K562 (cell line): Measurements from ENCODE around the gene NDUFAF8. TPM values are rescaled to one million over a fixed set of nuclear protein-coding genes. Genes with fewer than 3 reads are reported as not detected.

Experiments used
- ATAC-seq: fragments of 200-7000 bp; cut with Tn5 transposase; 3 replicates; pipeline ENCODE4 v1.9.1; 2020; ENCODE audit warnings: moderate library complexity
- BruUV-seq: library from RNA; stranded (reverse); fragments of 400-500 nt; replicated peaks from 2 replicates; lab custom pipeline; 2021; lab: Mats Ljungman, UMichigan
- CTCF ChIA-PET: fragments of 300-600 bp; formaldehyde crosslinking; extraction: SDS; loops from one replicate; lab custom pipeline; 2021; ENCODE audit warnings: low intra/inter-chr PET ratio; lab: Yijun Ruan, JAX
- POLR2A ChIA-PET: fragments of 300-600, 350-650 bp; sonication (Branson Sonifier 250); formaldehyde crosslinking; extraction: SDS; loops from one replicate; lab custom pipeline; 2021; ENCODE audit warnings: antibody characterized with exemption, inconsistent platforms; lab: Yijun Ruan, JAX
- DNase-seq, 4 experiments: peaks; one replicate each; pipeline versions ENCODE4 v3.0.0 to v3.0.0-alpha.2; 2011 to 2018; ENCODE audit warnings: low spot score in 3 of 4, mixed read lengths in 3 of 4; ENCODE audit errors: extremely low read depth in 1 of 4
- FAIRE-seq: peaks from 2 replicates; lab custom pipeline; 2011; peaks lifted over from hg19 to GRCh38; lab: Jason Lieb, UNC
- H2AFZ ChIP-seq: 2 replicates; pipeline ENCODE4 v1.6.0; 2011; ENCODE audit warnings: low read depth, low read length, control low read depth, inconsistent platforms
- H3K27ac ChIP-seq: fragments of 200-600 bp; 3 replicates; pipeline ENCODE4 v1.8.0; 2011; ENCODE audit warnings: low read depth, mild to moderate bottlenecking, control low read depth, inconsistent platforms, low read length, moderate library complexity, mixed read lengths; ENCODE audit errors: extremely low read depth
- H3K27me3 ChIP-seq, 2 experiments: fragments of 300-600 bp in 1 of 2; 2 replicates in 1 of 2; 3 replicates in 1 of 2; pipeline versions ENCODE4 v1.6.0 to v1.8.0; 2011; ENCODE audit warnings: inconsistent platforms in 2 of 2, low read length in 2 of 2, mild to moderate bottlenecking in 1 of 2, mixed read lengths in 1 of 2, moderate library complexity in 1 of 2; ENCODE audit not compliant: control insufficient read depth in 2 of 2, insufficient read depth in 2 of 2
- H3K36me3 ChIP-seq: fragments of 300-600 bp; 3 replicates; pipeline ENCODE4 v1.8.0; 2011; ENCODE audit warnings: mild to moderate bottlenecking, low read length, inconsistent platforms; ENCODE audit not compliant: control insufficient read depth, insufficient read depth
- H3K4me1 ChIP-seq, 2 experiments: fragments of 200-600 bp in 1 of 2; replicated peaks in 1 of 2; 2 replicates in 1 of 2; 3 replicates in 1 of 2; pipeline versions ENCODE4 v1.5.1 to v1.8.0; 2011; ENCODE audit warnings: inconsistent platforms in 2 of 2, low read length in 2 of 2, mild to moderate bottlenecking in 1 of 2, mixed read lengths in 1 of 2, moderate library complexity in 1 of 2; ENCODE audit not compliant: control insufficient read depth in 2 of 2, insufficient read depth in 2 of 2
- H3K4me2 ChIP-seq: 2 replicates; pipeline ENCODE4 v1.6.1; 2011; ENCODE audit warnings: low read length, control low read depth, inconsistent platforms, mixed read lengths; ENCODE audit not compliant: insufficient read depth
- H3K4me3 ChIP-seq: fragments of 200-600 bp; sonication (generic), shearing (Covaris generic); 2 replicates; pipeline ENCODE4 v1.5.1; 2016; ENCODE audit warnings: control low read depth, inconsistent platforms
- H3K79me2 ChIP-seq: fragments of 200-600 bp; 3 replicates; pipeline ENCODE4 v1.8.0; 2011; ENCODE audit warnings: low read length, inconsistent platforms; ENCODE audit not compliant: control insufficient read depth, insufficient read depth
- H3K9ac ChIP-seq, 2 experiments: 2 replicates each; pipeline versions ENCODE4 v1.6.0 to v1.6.1; 2011; ENCODE audit warnings: low read depth in 2 of 2, low read length in 2 of 2, control low read depth in 1 of 2, inconsistent platforms in 1 of 2, mild to moderate bottlenecking in 1 of 2, mixed read lengths in 1 of 2; ENCODE audit not compliant: insufficient read depth in 1 of 2
- H3K9me1 ChIP-seq: one replicate; pipeline ENCODE4 v1.6.0; 2011; ENCODE audit warnings: inconsistent platforms, mild to moderate bottlenecking, low read length, moderate library complexity; ENCODE audit not compliant: control insufficient read depth, insufficient read depth
- H3K9me3 ChIP-seq: replicated peaks from 2 replicates; pipeline ENCODE4 v1.5.1; 2011; ENCODE audit warnings: low read depth, low read length, inconsistent platforms; ENCODE audit not compliant: control insufficient read depth, insufficient read depth
- H4K20me1 ChIP-seq: replicated peaks from 2 replicates; pipeline ENCODE4 v1.6.1; 2011; ENCODE audit warnings: low read length, inconsistent platforms, mixed read lengths; ENCODE audit not compliant: control insufficient read depth, insufficient read depth
- ARNT ChIP-seq, 2 experiments: fragments of 450-650 bp; IDR thresholded peaks; 2 replicates each; pipeline ENCODE4 v1.6.1; 2016; ENCODE audit warnings: mild to moderate bottlenecking in 1 of 2
- CTBP1 ChIP-seq: fragments of 450-650 bp; IDR thresholded peaks from 2 replicates; pipeline ENCODE4 v1.6.1; 2016; ENCODE audit warnings: borderline replicate concordance
- CTCFL ChIP-seq: IDR thresholded peaks from 2 replicates; pipeline ENCODE4 v1.6.1; 2011; ENCODE audit warnings: borderline replicate concordance, low read depth, mild to moderate bottlenecking, moderate library complexity, low read length; ENCODE audit not compliant: insufficient read depth, poor library complexity, severe bottlenecking
- ESRRB ChIP-seq: fragments of 250-450 bp; sonication (Bioruptor Pico); IDR thresholded peaks from 2 replicates; pipeline ENCODE4 v1.5.0; 2020; ENCODE audit warnings: mild to moderate bottlenecking, moderate library complexity, borderline replicate concordance
- HDAC8 ChIP-seq: fragments of 450-650 bp; IDR thresholded peaks from 2 replicates; pipeline ENCODE4 v1.6.1; 2016; ENCODE audit warnings: mild to moderate bottlenecking, missing genetic modification characterization, moderate library complexity, missing compliant biosample characterization
- JUND ChIP-seq, 2 experiments: IDR thresholded peaks; 2 replicates in 1 of 2; 3 replicates in 1 of 2; pipeline ENCODE4 v1.6.1; 2011; ENCODE audit warnings: borderline replicate concordance in 2 of 2, low read depth in 2 of 2, low read length in 2 of 2, improper control_type of control experiment in 1 of 2, missing biosample characterization in 1 of 2, missing genetic modification characterization in 1 of 2, missing genetic modification reagents in 1 of 2
- NEUROD1 ChIP-seq: fragments of 150-350 bp; IDR thresholded peaks from 2 replicates; pipeline ENCODE4 v1.6.1; 2014; ENCODE audit warnings: borderline replicate concordance, low read length, low read depth; ENCODE audit not compliant: partially characterized antibody
- POLR3A ChIP-seq: IDR thresholded peaks from 2 replicates; pipeline ENCODE4 v1.6.1; 2011; ENCODE audit warnings: borderline replicate concordance, mild to moderate bottlenecking, moderate library complexity; ENCODE audit not compliant: insufficient read length, insufficient read depth; ENCODE audit errors: extremely low read depth
- RERE ChIP-seq: sonication (generic); formaldehyde crosslinking; IDR thresholded peaks from 2 replicates; pipeline ENCODE4 v1.8.0; 2023; ENCODE audit warnings: missing genetic modification reagents, mild to moderate bottlenecking, borderline replicate concordance
- TFAM ChIP-seq: fragments of 250-450 bp; sonication (Bioruptor Pico); conservative IDR thresholded peaks from 2 replicates; pipeline ENCODE4 v1.5.0; 2021; ENCODE audit warnings: mild to moderate bottlenecking, moderate library complexity
- U2AF2 ChIP-seq: fragments of 200-400 bp; formaldehyde crosslinking; optimal IDR thresholded peaks from 2 replicates; pipeline ENCODE3; 2017; ENCODE audit warnings: low read depth, mild to moderate bottlenecking, low read length
- WHSC1 ChIP-seq: IDR thresholded peaks from one replicate; pipeline ENCODE4 v1.6.1; 2012; ENCODE audit warnings: low read length, control low read depth, inconsistent platforms
- ZNF133 ChIP-seq: fragments of 250-450 bp; sonication (Bioruptor Pico); IDR thresholded peaks from 2 replicates; pipeline ENCODE4 v1.4.0; 2020; ENCODE audit warnings: mild to moderate bottlenecking
- ZNF140 ChIP-seq: fragments of 250-450 bp; sonication (Bioruptor Pico); IDR thresholded peaks from 2 replicates; pipeline ENCODE4 v1.8.0; 2021; ENCODE audit warnings: moderate library complexity, mild to moderate bottlenecking, inconsistent platforms
- ZNF766 ChIP-seq: fragments of 200-800 bp; sonication (Bioruptor generic); conservative IDR thresholded peaks from 2 replicates; pipeline ENCODE4 v1.6.1; 2016; ENCODE audit warnings: missing genetic modification characterization, missing compliant biosample characterization
- ZNF780A ChIP-seq: fragments of 250-450 bp; sonication (Bioruptor Pico); IDR thresholded peaks from 2 replicates; pipeline ENCODE4 v1.5.0; 2021; ENCODE audit warnings: mild to moderate bottlenecking
- WGBS: fragments of 100-300 bp; shearing (Covaris generic); methylation state at CpG from one replicate; pipeline ENCODE4 v1.1.6; 2016; ENCODE audit warnings: low coverage, mixed read lengths; ENCODE audit not compliant: insufficient coverage; ENCODE audit errors: missing lambda C conversion rate; 5-methylcytosine and 5-hydroxymethylcytosine counted together
- in situ Hi-C: fragments of 300-500 bp; cut with MboI; formaldehyde crosslinking; loops from 4 replicates; pipeline ENCODE4 v1.15.0; 2018; ENCODE audit warnings: inconsistent platforms, mixed read lengths
- intact Hi-C: fragments of 100-400 bp; cut with micrococcal nuclease; formaldehyde crosslinking; loops from 2 replicates; pipeline ENCODE4 v1.14.2; 2022
- polyA plus RNA-seq, 8 experiments: library from polyadenylated mRNA; depleted of rRNA in 4 of 8; stranded (reverse) in 5 of 8; unstranded in 3 of 8; fragments of >200 nt; fragmentation: Nextera tagmentation in 2 of 8; fragmentation: Illumina TruSeq in 1 of 8; extraction: Ambion mirVana in 2 of 8; extraction: Trizol in 1 of 8; gene quantifications; 2 replicates each; pipeline versions ENCODE4 v1.2.1 to v1.2.3, GENCODE V29; 2011 to 2014; ENCODE audit warnings: inconsistent platforms in 1 of 8, missing spikeins in 1 of 8
- total RNA-seq, 7 experiments: library from RNA; depleted of rRNA in 6 of 7; stranded (reverse); fragments of >200 nt in 6 of 7; fragmentation: Illumina TruSeq in 2 of 7; extraction: Trizol in 2 of 7; gene quantifications; 2 replicates each; pipeline versions ENCODE4 v1.2.1 to v1.2.3, GENCODE V29; 2011 to 2021; ENCODE audit warnings: low replicate concordance in 1 of 7

The NDUFAF8 gene
- total and polyA plus RNA-seq, 9 of the 15 experiments (the other 6 are each of a cell fraction or from before 2014, with no cell fraction given), result 13.5 to 144 (median 90.0) TPM

GRCh38 chr17:81261096-81261495 is 22.0 kb downstream of the NDUFAF8 start:
- CTCF ChIA-PET, result no interaction called here
- WGBS, result 58% methylated on average over 3 of the region's 18 CpGs
- no peak overlapping the region for H2AFZ ChIP-seq
- FAIRE-seq (no peak), ATAC-seq (no peak), DNase-seq (no peak)
- H3K27ac ChIP-seq, result no peak overlapping the region
- H3K36me3 ChIP-seq, result peaks cover 71% of the 10 kb centered on the region; the same call in 2 of the 3 replicates
- H3K9me1 ChIP-seq, result no peaks in the 10 kb centered on the region
- no peaks in the 10 kb centered on the region; the same call in 1 of the 2 replicates for H4K20me1 ChIP-seq
- no peaks in the 10 kb centered on the region for H3K9me3 ChIP-seq
- no peak overlapping the region for H3K4me2 ChIP-seq
- no peak overlapping the region for H3K4me3 ChIP-seq
- H3K4me1 ChIP-seq, result peaks cover 0 to 43% of the 10 kb centered on the region in 2 experiments; a peak in 2 of 5 replicates
- in situ Hi-C loops (no loop called here), intact Hi-C loops (no loop called here)
- no peak overlapping the region for H3K9ac ChIP-seq
- BruUV-seq, result no TSS peak
- no peaks in the 10 kb centered on the region for H3K27me3 ChIP-seq
- POLR2A ChIA-PET, result no interaction called here
- no peaks in the 10 kb centered on the region for H3K79me2 ChIP-seq
- TF ChIP-seq RERE (CRISPR knock-in tag) (no peak), HDAC8 (tag) (no peak), ZNF766 (CRISPR knock-in tag) (no peak), JUND (IDR thresholded peaks at IDR 0.05; ENCODE audit: borderline replicate concordance, low read depth, low read length) (no peak), JUND (tag; IDR thresholded peaks at IDR 0.05; ENCODE audit: borderline replicate concordance, low read depth, low read length) (no peak), U2AF2 (no peak), ZNF140 (no peak), ARNT (IDR thresholded peaks at IDR 0.05) (no peak), ZNF133 (CRISPR knock-in tag) (no peak), POLR3A (no peak), WHSC1 (no peak), CTBP1 (no peak), TFAM (CRISPR knock-in tag) (no peak), NEUROD1 (no peak), ESRRB (CRISPR knock-in tag) (no peak), CTCFL (no peak), ZNF780A (CRISPR knock-in tag) (no peak)
